Measurements from ENCODE around the gene NBEA. TPM values are rescaled to one million over a fixed set of nuclear protein-coding genes. Genes with fewer than 3 reads are reported as not detected.

The NBEA gene
- total RNA-seq, 4 donors from 2014 or later, result 1.4 to 14.9 (median 4.1) TPM

DNA sequence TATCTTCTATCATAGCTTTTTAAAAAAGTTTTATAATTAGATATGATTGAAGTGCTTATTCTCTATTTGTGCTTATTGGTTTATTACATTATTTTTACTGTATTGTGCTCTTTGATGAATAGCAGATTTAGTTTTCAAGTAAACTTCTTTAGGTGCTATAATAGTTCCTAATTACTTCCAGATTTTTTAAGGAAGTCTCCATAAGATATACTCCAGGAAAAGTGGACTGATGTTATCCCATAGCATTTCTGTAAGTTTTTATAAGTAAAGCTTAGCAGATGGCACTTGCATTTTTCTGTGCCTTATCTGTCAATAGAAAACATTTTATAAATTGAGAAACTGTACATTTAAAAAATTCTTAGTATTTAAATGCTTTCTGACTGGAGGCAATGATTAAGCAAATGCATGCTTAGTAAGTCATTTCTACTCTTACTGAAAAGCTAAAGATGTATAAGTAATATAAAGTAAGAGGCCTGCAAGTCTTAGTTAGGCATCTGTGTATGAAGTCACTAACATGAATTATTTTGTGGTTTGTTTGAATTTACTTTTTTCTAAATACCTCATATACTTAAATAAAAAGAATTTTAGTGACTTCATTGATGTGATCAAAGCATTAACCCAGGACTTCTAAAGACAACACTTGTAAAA is 351.6 kb downstream of the NBEA start:
- no peak for DNase-seq
- Histone ChIP-seq H3K36me3 (no peaks in the 10 kb centered on the region), H3K9me3 (no peaks in the 10 kb centered on the region), H3K27ac (no peak overlapping the region), H3K4me3 (no peak overlapping the region), H3K27me3 (no peaks in the 10 kb centered on the region), H3K4me1 (no peaks in the 10 kb centered on the region)
- no peak for TF ChIP-seq POLR2A (IDR thresholded peaks at IDR 0.05)
- TF ChIP-seq, protein P1, sequence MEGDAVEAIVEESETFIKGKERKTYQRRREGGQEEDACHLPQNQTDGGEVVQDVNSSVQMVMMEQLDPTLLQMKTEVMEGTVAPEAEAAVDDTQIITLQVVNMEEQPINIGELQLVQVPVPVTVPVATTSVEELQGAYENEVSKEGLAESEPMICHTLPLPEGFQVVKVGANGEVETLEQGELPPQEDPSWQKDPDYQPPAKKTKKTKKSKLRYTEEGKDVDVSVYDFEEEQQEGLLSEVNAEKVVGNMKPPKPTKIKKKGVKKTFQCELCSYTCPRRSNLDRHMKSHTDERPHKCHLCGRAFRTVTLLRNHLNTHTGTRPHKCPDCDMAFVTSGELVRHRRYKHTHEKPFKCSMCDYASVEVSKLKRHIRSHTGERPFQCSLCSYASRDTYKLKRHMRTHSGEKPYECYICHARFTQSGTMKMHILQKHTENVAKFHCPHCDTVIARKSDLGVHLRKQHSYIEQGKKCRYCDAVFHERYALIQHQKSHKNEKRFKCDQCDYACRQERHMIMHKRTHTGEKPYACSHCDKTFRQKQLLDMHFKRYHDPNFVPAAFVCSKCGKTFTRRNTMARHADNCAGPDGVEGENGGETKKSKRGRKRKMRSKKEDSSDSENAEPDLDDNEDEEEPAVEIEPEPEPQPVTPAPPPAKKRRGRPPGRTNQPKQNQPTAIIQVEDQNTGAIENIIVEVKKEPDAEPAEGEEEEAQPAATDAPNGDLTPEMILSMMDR (IDR thresholded peaks at IDR 0.05), result no peak

DNA sequence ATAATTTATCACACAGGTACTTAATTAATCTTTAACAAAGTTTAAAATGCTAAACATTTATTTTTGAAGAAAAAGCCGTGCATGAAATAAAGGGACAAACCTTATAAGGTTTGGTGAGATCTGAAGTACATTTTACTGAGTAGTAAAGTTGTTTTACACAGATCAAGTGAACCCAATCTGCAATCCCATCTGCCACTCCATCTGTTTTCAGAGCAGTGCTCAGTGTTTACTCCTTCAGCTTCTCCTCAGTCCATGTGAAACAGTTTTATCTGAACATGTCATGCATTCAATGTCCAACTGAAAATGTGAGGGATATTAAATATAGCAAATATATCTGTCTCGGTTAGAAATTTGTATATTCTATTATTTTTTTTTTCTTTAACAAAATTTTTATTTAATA is 367.6 kb downstream of the NBEA start:
- Histone ChIP-seq H3K27ac (no peak overlapping the region), H3K4me1 (no peaks in the 10 kb centered on the region), H3K36me3 (no peaks in the 10 kb centered on the region), H3K9me3 (no peaks in the 10 kb centered on the region), H3K27me3 (no peaks in the 10 kb centered on the region), H3K4me3 (no peak overlapping the region)
- no peak for DNase-seq
- TF ChIP-seq, protein P1 (IDR thresholded peaks at IDR 0.05), result no peak
- TF ChIP-seq POLR2A (IDR thresholded peaks at IDR 0.05), result no peak

- Histone ChIP-seq H3K27me3 (no peaks in the 10 kb centered on the region), H3K4me3 (no peak overlapping the region), H3K27ac (no peak overlapping the region), H3K36me3 (no peaks in the 10 kb centered on the region), H3K9me3 (no peaks in the 10 kb centered on the region), H3K4me1 (no peaks in the 10 kb centered on the region)
- no peak for TF ChIP-seq POLR2A (IDR thresholded peaks at IDR 0.05)
- TF ChIP-seq, protein P1 (IDR thresholded peaks at IDR 0.05), result no peak
- DNase-seq, result no peak
These were observed 390.1 kb downstream of the NBEA start for GRCh38 chr13:35332134-35332533.

GRCh38 chr13:35333157-35333556 is 391.1 kb downstream of the NBEA start:
- Histone ChIP-seq H3K27ac (no peak overlapping the region), H3K27me3 (no peaks in the 10 kb centered on the region), H3K4me3 (no peak overlapping the region), H3K9me3 (no peaks in the 10 kb centered on the region), H3K36me3 (no peaks in the 10 kb centered on the region), H3K4me1 (no peaks in the 10 kb centered on the region)
- TF ChIP-seq POLR2A (IDR thresholded peaks at IDR 0.05), result no peak
- TF ChIP-seq, protein P1 (IDR thresholded peaks at IDR 0.05), result no peak
- DNase-seq, result no peak

DNA sequence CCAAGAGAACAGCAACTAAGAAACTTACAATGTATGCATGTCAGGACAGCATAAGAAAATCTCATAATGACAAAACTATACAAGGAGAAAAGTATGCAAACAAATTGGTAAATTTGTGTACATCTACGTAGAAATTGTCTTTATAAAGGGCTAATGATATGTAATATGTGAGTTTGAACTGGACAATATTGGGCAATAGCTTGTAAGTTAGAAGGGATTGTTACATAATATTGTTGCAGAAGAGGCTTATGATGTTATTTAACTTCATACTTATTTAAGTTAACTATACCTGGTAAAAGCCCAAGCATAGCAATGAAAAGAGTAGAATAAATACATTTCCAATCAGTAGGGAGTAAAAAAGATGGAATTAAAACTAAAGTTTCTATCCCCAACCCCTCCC is 400.4 kb downstream of the NBEA start:
- no peaks in the 10 kb centered on the region for H3K4me1 ChIP-seq
- H3K9me3 ChIP-seq, result no peaks in the 10 kb centered on the region
- no peak overlapping the region for H3K4me3 ChIP-seq
- no peak for TF ChIP-seq POLR2A (IDR thresholded peaks at IDR 0.05)
- TF ChIP-seq, protein P1 (IDR thresholded peaks at IDR 0.05), result no peak
- H3K36me3 ChIP-seq, result no peaks in the 10 kb centered on the region
- no peak for DNase-seq
- H3K27me3 ChIP-seq, result no peaks in the 10 kb centered on the region
- no peak overlapping the region for H3K27ac ChIP-seq

DNA sequence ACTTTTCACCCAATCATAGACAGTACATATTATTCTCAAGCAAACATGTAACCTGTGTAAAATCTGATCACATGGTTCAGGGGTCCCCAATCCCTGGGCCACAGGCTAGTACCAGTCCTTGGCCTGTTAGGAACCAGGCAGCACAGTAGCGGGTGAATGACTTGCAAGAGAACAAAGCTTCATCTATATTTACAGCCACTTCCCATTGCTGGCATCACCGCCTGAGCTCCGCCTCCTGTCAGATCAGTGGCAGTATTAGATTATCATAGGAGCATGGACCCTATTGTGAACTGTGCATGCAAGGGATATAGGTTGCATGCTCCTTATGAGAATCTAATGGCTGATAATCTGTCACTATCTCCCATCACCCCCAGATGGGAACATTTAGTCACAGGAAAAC is 401.3 kb downstream of the NBEA start:
- DNase-seq, result no peak
- H3K27ac ChIP-seq, result no peak overlapping the region
- TF ChIP-seq, protein P1 (IDR thresholded peaks at IDR 0.05), result no peak
- no peak for TF ChIP-seq POLR2A (IDR thresholded peaks at IDR 0.05)

More for the DNA sequence above, 401.3 kb downstream of the NBEA start:
- no peaks in the 10 kb centered on the region for H3K36me3 ChIP-seq
- H3K9me3 ChIP-seq, result no peaks in the 10 kb centered on the region
- no peak overlapping the region for H3K4me3 ChIP-seq
- no peaks in the 10 kb centered on the region for H3K27me3 ChIP-seq
- no peaks in the 10 kb centered on the region for H3K4me1 ChIP-seq
